Thoracic aorta (tissue), 2 donors: Measurements from ENCODE around the gene PRDM10. TPM values are rescaled to one million over a fixed set of nuclear protein-coding genes. Genes with fewer than 3 reads are reported as not detected.

Experiments
- ATAC-seq: fragments of 150-250 bp; one replicate; pipeline ENCODE4 v1.8.0; 2017; ENCODE audit warnings: low read depth; ENCODE audit not compliant: insufficient number of reproducible peaks, low FRiP score
- DNase-seq: peaks from one replicate; pipeline ENCODE4 v3.0.0-alpha.2; 2020; ENCODE audit warnings: low spot score
- H3K27ac ChIP-seq, 2 donors: fragments of 200-600 bp; sonication (generic); 1 replicate in 1 of 2; 2 replicates in 1 of 2; pipeline ENCODE4 v1.5.1; 2016; ENCODE audit warnings: mild to moderate bottlenecking in 2 of 2, moderate library complexity in 2 of 2
- H3K27me3 ChIP-seq: fragments of 200-600 bp; sonication (generic); replicated peaks from 2 replicates; pipeline ENCODE4 v1.6.0; 2016; ENCODE audit warnings: mild to moderate bottlenecking; ENCODE audit not compliant: insufficient read depth
- H3K36me3 ChIP-seq: fragments of 200-600 bp; sonication (generic); one replicate; pipeline ENCODE4 v1.5.1; 2016
- H3K4me1 ChIP-seq, 2 donors: fragments of 200-600 bp; sonication (generic); 1 replicate in 1 of 2; 2 replicates in 1 of 2; pipeline versions ENCODE4 v1.5.1 to v1.6.0; 2016; ENCODE audit warnings: low read depth in 2 of 2, mild to moderate bottlenecking in 1 of 2; ENCODE audit not compliant: control insufficient read depth in 1 of 2
- H3K4me3 ChIP-seq: fragments of 200-600 bp; sonication (generic); 2 replicates; pipeline ENCODE4 v1.5.1; 2016; ENCODE audit warnings: mild to moderate bottlenecking
- H3K9me3 ChIP-seq: fragments of 200-600 bp; sonication (generic); 2 replicates; pipeline ENCODE4 v1.5.1; 2016
- CTCF ChIP-seq: fragments of 200-600 bp; sonication (generic); IDR thresholded peaks from one replicate; pipeline ENCODE4 v1.5.1; 2019; ENCODE audit warnings: antibody characterized with exemption
- total RNA-seq, 2 donors: library from RNA; depleted of rRNA; stranded (reverse); fragments of >200 nt; gene quantifications; one replicate each; pipeline versions ENCODE4 v1.1.0 to v1.2.3, GENCODE V29; 2016

The PRDM10 gene
- total RNA-seq, 2 donors from 2014 or later = 8.8 to 10.4 TPM

GRCh38 chr11:129985823-129986222 is 16.8 kb downstream of the PRDM10 start:
- Histone ChIP-seq H3K27me3 (no peaks in the 10 kb centered on the region), H3K9me3 (no peaks in the 10 kb centered on the region), H3K4me1 (no peaks in the 10 kb centered on the region), H3K4me3 (no peak overlapping the region), H3K36me3 (no peaks in the 10 kb centered on the region), H3K27ac (no peak overlapping the region)
- ATAC-seq (no peak), DNase-seq (no peak)
- no peak for TF ChIP-seq CTCF

DNA sequence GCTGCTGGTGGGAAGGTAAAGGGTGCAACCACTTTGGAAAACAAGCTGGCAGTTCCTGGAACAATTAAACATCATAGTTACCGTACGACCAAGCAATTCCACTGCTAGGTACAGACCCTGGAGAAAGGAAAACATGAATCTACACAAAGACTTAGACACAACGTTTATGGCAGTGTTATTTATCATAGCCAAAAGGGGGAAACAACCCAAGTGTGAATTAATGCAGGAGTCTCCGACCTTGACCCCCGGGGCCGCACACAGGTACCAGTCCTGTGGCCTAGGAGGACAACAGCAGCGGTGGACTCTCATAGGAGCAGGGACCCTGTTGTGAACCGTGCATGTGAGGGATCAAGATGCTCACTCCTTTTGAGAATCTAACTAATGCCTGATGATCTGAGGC is 22.5 kb downstream of the PRDM10 start:
- Histone ChIP-seq H3K9me3 (no peaks in the 10 kb centered on the region), H3K4me1 (no peaks in the 10 kb centered on the region), H3K4me3 (no peak overlapping the region), H3K27me3 (no peaks in the 10 kb centered on the region), H3K36me3 (no peaks in the 10 kb centered on the region), H3K27ac (no peak overlapping the region)
- TF ChIP-seq CTCF = no peak
- DNase-seq = no peak
- no peak for ATAC-seq

- ATAC-seq = no peak
Measured at GRCh38 chr11:129979046-129979605, 23.5 kb downstream of the PRDM10 start.

GRCh38 chr11:129978447-129978846 is 24.2 kb downstream of the PRDM10 start:
- no peak for TF ChIP-seq CTCF
- ATAC-seq (no peak), DNase-seq (no peak)
- Histone ChIP-seq H3K27ac (no peak overlapping the region), H3K4me3 (no peak overlapping the region), H3K36me3 (no peaks in the 10 kb centered on the region), H3K9me3 (no peaks in the 10 kb centered on the region), H3K4me1 (peaks cover 0 to 3% of the 10 kb centered on the region in 2 donors), H3K27me3 (no peaks in the 10 kb centered on the region)

More at GRCh38 chr11:129979046-129979605, 23.5 kb downstream of the PRDM10 start:
- Histone ChIP-seq H3K27me3 (no peaks in the 10 kb centered on the region), H3K36me3 (no peaks in the 10 kb centered on the region), H3K4me1 (peaks cover 0 to under 1% of the 10 kb centered on the region in 2 donors), H3K4me3 (no peak overlapping the region), H3K27ac (no peak overlapping the region), H3K9me3 (no peaks in the 10 kb centered on the region)
- DNase-seq = no peak
- TF ChIP-seq CTCF = no peak

- no peak overlapping the region for H3K4me3 ChIP-seq
- H3K27me3 ChIP-seq = no peaks in the 10 kb centered on the region
- ATAC-seq = no peak
- TF ChIP-seq CTCF = no peak
- no peaks in the 10 kb centered on the region for H3K36me3 ChIP-seq
- H3K27ac ChIP-seq = no peak overlapping the region
- peaks cover 0 to 3% of the 10 kb centered on the region in 2 donors for H3K4me1 ChIP-seq
- no peak for DNase-seq
- no peaks in the 10 kb centered on the region for H3K9me3 ChIP-seq
Measured at GRCh38 chr11:129976328-129976727, 26.3 kb downstream of the PRDM10 start.
